H1 (cell line): ENCODE measurements around the gene ZNRF2. TPM values are rescaled to one million over a fixed set of nuclear protein-coding genes. Genes with fewer than 3 reads are reported as not detected.

Experiments used
- CTCF ChIA-PET: fragments of 300-600 bp; sonication (Branson Sonifier 250); formaldehyde crosslinking; loops from one replicate; lab custom pipeline; 2021; ENCODE audit not compliant: partially characterized antibody; lab: Charles Lee
- POLR2A ChIA-PET: fragments of 300-600 bp; sonication (Branson Sonifier 250); formaldehyde crosslinking; loops from one replicate; lab custom pipeline; 2021; ENCODE audit warnings: inconsistent platforms; ENCODE audit not compliant: partially characterized antibody; lab: Charles Lee
- DNase-seq, 2 experiments: peaks; one replicate each; pipeline versions ENCODE4 v3.0.0 to v3.0.0-alpha.2; 2010 to 2022; ENCODE audit warnings: low spot score in 2 of 2, low read depth in 1 of 2, mixed read lengths in 1 of 2
- FAIRE-seq: peaks from 2 replicates; lab custom pipeline; 2011; peaks lifted over from hg19 to GRCh38; lab: Jason Lieb, UNC
- H2AFZ ChIP-seq: 2 replicates; pipeline ENCODE4 v1.8.1; 2012; ENCODE audit warnings: low read length, inconsistent platforms
- H2AK5ac ChIP-seq: 2 replicates; pipeline ENCODE4 v1.6.1; 2013; ENCODE audit warnings: low read depth, low read length
- H2BK120ac ChIP-seq: replicated peaks from 2 replicates; pipeline ENCODE3; 2013; ENCODE audit warnings: low read depth, low read length, inconsistent platforms
- H2BK12ac ChIP-seq: 2 replicates; pipeline ENCODE4 v1.6.1; 2013; ENCODE audit warnings: low read depth, low read length
- H2BK15ac ChIP-seq: 2 replicates; pipeline ENCODE4 v1.6.1; 2013; ENCODE audit warnings: low read length
- H2BK20ac ChIP-seq: 2 replicates; pipeline ENCODE4 v1.6.1; 2013; ENCODE audit warnings: low read length
- H2BK5ac ChIP-seq: 2 replicates; pipeline ENCODE4 v1.6.1; 2013; ENCODE audit warnings: low read depth, low read length
- H3K14ac ChIP-seq: 2 replicates; pipeline ENCODE4 v1.6.1; 2013; ENCODE audit warnings: inconsistent platforms; ENCODE audit not compliant: insufficient read length
- H3K18ac ChIP-seq: 2 replicates; pipeline ENCODE4 v1.6.1; 2013; ENCODE audit warnings: low read length; ENCODE audit errors: extremely low read depth
- H3K23ac ChIP-seq: 2 replicates; pipeline ENCODE4 v1.6.1; 2013; ENCODE audit warnings: inconsistent platforms; ENCODE audit not compliant: insufficient read length
- H3K23me2 ChIP-seq: 2 replicates; pipeline ENCODE4 v1.6.1; 2013; ENCODE audit warnings: low read depth, low read length
- H3K27ac ChIP-seq: 2 replicates; pipeline ENCODE4 v1.6.1; 2011; ENCODE audit warnings: low read depth, low read length, inconsistent platforms
- H3K27me3 ChIP-seq, 4 experiments: replicated peaks in 1 of 4; 1 replicate in 1 of 4; 2 replicates in 3 of 4; pipeline versions ENCODE4 v1.6.1 to v1.8.1; 2011 to 2013; ENCODE audit warnings: low read length in 3 of 4, mild to moderate bottlenecking in 3 of 4, inconsistent platforms in 2 of 4, mixed read lengths in 2 of 4, moderate library complexity in 1 of 4; ENCODE audit not compliant: control insufficient read depth in 3 of 4, insufficient read depth in 3 of 4; ENCODE audit errors: extremely low read depth in 1 of 4
- H3K36me3 ChIP-seq, 4 experiments: 2 replicates each; pipeline versions ENCODE4 v1.6.1 to v1.8.1; 2011 to 2013; ENCODE audit warnings: mild to moderate bottlenecking in 4 of 4, low read length in 3 of 4, moderate library complexity in 2 of 4, control low read depth in 1 of 4, inconsistent platforms in 1 of 4; ENCODE audit not compliant: insufficient read depth in 4 of 4, control insufficient read depth in 2 of 4
- H3K4ac ChIP-seq: replicated peaks from 2 replicates; pipeline ENCODE3; 2013; ENCODE audit warnings: low read length, low read depth, mixed read lengths, inconsistent platforms; ENCODE audit not compliant: insufficient read length
- H3K4me1 ChIP-seq, 4 experiments: replicated peaks in 1 of 4; 1 replicate in 1 of 4; 2 replicates in 3 of 4; pipeline versions ENCODE4 v1.6.1 to v1.8.1; 2011 to 2013; ENCODE audit warnings: low read length in 3 of 4, inconsistent platforms in 2 of 4, mixed read lengths in 1 of 4; ENCODE audit not compliant: insufficient read depth in 4 of 4, control insufficient read depth in 3 of 4
- H3K4me2 ChIP-seq, 2 experiments: 2 replicates each; pipeline versions ENCODE4 v1.6.1 to v1.8.1; 2011 to 2013; ENCODE audit warnings: low read depth in 2 of 2, low read length in 2 of 2, control low read depth in 1 of 2, inconsistent platforms in 1 of 2, mild to moderate bottlenecking in 1 of 2; ENCODE audit not compliant: insufficient read depth in 1 of 2
- H3K4me3 ChIP-seq, 4 experiments: fragments of 200-600, 300-600 bp in 1 of 4; sonication (generic), shearing (Covaris generic), sonication (Bioruptor Twin) in 1 of 4; 2 replicates each; pipeline versions ENCODE4 v1.5.1 to v1.8.1; 2011 to 2016; ENCODE audit warnings: low read length in 4 of 4, low read depth in 3 of 4, control low read depth in 2 of 4, inconsistent platforms in 2 of 4, mild to moderate bottlenecking in 2 of 4, mixed read lengths in 1 of 4, moderate library complexity in 1 of 4; ENCODE audit not compliant: insufficient read depth in 2 of 4; ENCODE audit errors: extremely low read depth in 1 of 4
- H3K56ac ChIP-seq: replicated peaks from 2 replicates; pipeline ENCODE3; 2013; ENCODE audit warnings: low read depth, mild to moderate bottlenecking, mixed read lengths, low read length, inconsistent platforms; ENCODE audit not compliant: insufficient read length
- H3K79me1 ChIP-seq: 2 replicates; pipeline ENCODE4 v1.6.1; 2013; ENCODE audit warnings: low read depth, low read length, control low read depth
- H3K79me2 ChIP-seq, 2 experiments: 2 replicates each; pipeline versions ENCODE4 v1.6.1 to v1.8.1; 2012 to 2013; ENCODE audit warnings: low read length in 2 of 2, mild to moderate bottlenecking in 2 of 2, inconsistent platforms in 1 of 2; ENCODE audit not compliant: insufficient read depth in 2 of 2, control insufficient read depth in 1 of 2
- H3K9ac ChIP-seq, 4 experiments: replicated peaks in 1 of 4; 1 replicate in 1 of 4; 2 replicates in 3 of 4; pipeline versions ENCODE4 v1.6.1 to v1.8.1; 2011 to 2013; ENCODE audit warnings: low read depth in 3 of 4, low read length in 3 of 4, control low read depth in 2 of 4, mild to moderate bottlenecking in 2 of 4, moderate library complexity in 2 of 4, inconsistent platforms in 1 of 4; ENCODE audit errors: extremely low read depth in 1 of 4
- H3K9me3 ChIP-seq, 2 experiments: 2 replicates each; pipeline versions ENCODE4 v1.6.1 to v1.8.1; 2012 to 2013; ENCODE audit warnings: mild to moderate bottlenecking in 2 of 2, moderate library complexity in 2 of 2, control low read depth in 1 of 2, inconsistent platforms in 1 of 2, low read depth in 1 of 2, low read length in 1 of 2, mixed read lengths in 1 of 2; ENCODE audit not compliant: insufficient read depth in 2 of 2
- H4K20me1 ChIP-seq, 2 experiments: replicated peaks in 1 of 2; 2 replicates each; pipeline versions ENCODE3 to v1.8.1; 2011 to 2013; ENCODE audit warnings: inconsistent platforms in 2 of 2, low read length in 2 of 2, mild to moderate bottlenecking in 1 of 2; ENCODE audit not compliant: insufficient read depth in 2 of 2, control insufficient read depth in 1 of 2
- H4K5ac ChIP-seq: 2 replicates; pipeline ENCODE4 v1.6.1; 2013; ENCODE audit warnings: low read length, low read depth, mixed read lengths, inconsistent platforms; ENCODE audit not compliant: insufficient read length
- H4K8ac ChIP-seq: 2 replicates; pipeline ENCODE4 v1.8.0; 2013; ENCODE audit warnings: mild to moderate bottlenecking, moderate library complexity, low read length, inconsistent platforms; ENCODE audit not compliant: insufficient read depth; ENCODE audit errors: extremely low read depth
- H4K91ac ChIP-seq: replicated peaks from 2 replicates; pipeline ENCODE3; 2013; ENCODE audit warnings: low read length, mixed read lengths, inconsistent platforms; ENCODE audit not compliant: insufficient read length
- CEBPB ChIP-seq: IDR thresholded peaks from 2 replicates; pipeline ENCODE4 v1.6.1; 2012; ENCODE audit warnings: low read depth, low read length
- CHD1 ChIP-seq: IDR thresholded peaks from 2 replicates; pipeline ENCODE4 v1.6.1; 2012; ENCODE audit warnings: low read depth, low read length, improper control_type of control experiment
- POLR2A ChIP-seq, 2 experiments: IDR thresholded peaks; 1 replicate in 1 of 2; 2 replicates in 1 of 2; pipeline ENCODE4 v1.6.1; 2011; ENCODE audit warnings: low read depth in 2 of 2, low read length in 2 of 2, mild to moderate bottlenecking in 2 of 2; ENCODE audit errors: control extremely low read depth in 1 of 2
- SP1 ChIP-seq: IDR thresholded peaks from 2 replicates; pipeline ENCODE4 v1.6.1; 2011; ENCODE audit warnings: low read depth, low read length
- TAF1 ChIP-seq: IDR thresholded peaks from 2 replicates; pipeline ENCODE4 v1.6.1; 2011; ENCODE audit warnings: mild to moderate bottlenecking, low read depth, low read length
- TBP ChIP-seq: IDR thresholded peaks from 2 replicates; pipeline ENCODE4 v1.6.1; 2011; ENCODE audit warnings: low read depth, low read length, improper control_type of control experiment
- TCF12 ChIP-seq: IDR thresholded peaks from 2 replicates; pipeline ENCODE4 v1.6.1; 2011; ENCODE audit warnings: low read depth, mild to moderate bottlenecking, low read length
- WGBS, 2 experiments: shearing (Covaris generic) in 1 of 2; methylation state at CpG; one replicate each; pipeline versions ENCODE4 v1.1.6 to v1.1.7; 2013 to 2015; ENCODE audit warnings: low lambda C conversion rate in 2 of 2, mixed read lengths in 2 of 2, inconsistent platforms in 1 of 2, low coverage in 1 of 2, missing lambda C conversion rate in 1 of 2; ENCODE audit not compliant: insufficient replicate concordance in 2 of 2, insufficient coverage in 1 of 2, insufficient read length in 1 of 2; ENCODE audit errors: extremely low coverage in 1 of 2, missing lambda C conversion rate in 1 of 2; 5-methylcytosine and 5-hydroxymethylcytosine counted together
- polyA plus RNA-seq, 7 experiments: library from polyadenylated mRNA; depleted of rRNA in 3 of 7; stranded (reverse) in 5 of 7; unstranded in 2 of 7; fragments of >200 nt in 5 of 7; fragments of 200-250 nt in 2 of 7; gene quantifications; 1 replicate in 5 of 7; 2 replicates in 1 of 7; 4 replicates in 1 of 7; pipeline versions ENCODE4 v1.2.1 to v1.2.3, GENCODE V29; 2011 to 2013; ENCODE audit warnings: missing spikeins in 2 of 7, mixed read lengths in 2 of 7
- total RNA-seq: library from RNA; stranded (reverse); fragmentation: NEBNext Ultra II Directional; extraction: Animal tissue kit (Norgen Biotek cat#: 25700); gene quantifications from 2 replicates; pipeline ENCODE4 v1.2.1, GENCODE V29; 2021

The ZNRF2 gene
- total and polyA plus RNA-seq, 2 of the 8 experiments (the other 6 are each of a cell fraction or from before 2014, with no cell fraction given), result 2.9 to 16.2 TPM

DNA sequence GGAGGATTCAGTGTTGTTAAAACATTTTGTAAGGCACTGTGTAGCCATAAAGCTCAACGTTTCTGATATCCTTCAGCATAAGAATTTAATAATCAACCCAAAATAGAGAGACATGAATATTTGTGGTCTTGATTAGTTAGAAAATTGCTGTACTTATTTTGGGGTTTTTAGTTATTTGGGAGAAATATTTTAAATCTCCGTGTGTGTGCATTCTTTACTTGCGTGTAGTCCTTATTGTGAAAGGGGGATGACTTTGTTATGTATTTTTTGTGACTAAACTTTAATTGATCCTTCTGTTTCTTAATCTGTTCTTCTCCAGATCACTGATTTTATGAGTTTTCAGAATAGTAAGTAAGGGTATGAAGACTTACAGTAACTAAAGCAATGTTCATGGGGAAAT lies 81.2 kb downstream of the ZNRF2 start:
- Histone ChIP-seq H3K27ac (no peak overlapping the region), H2BK120ac (no peak overlapping the region), H3K14ac (no peak overlapping the region), H4K5ac (no peak overlapping the region), H2BK15ac (no peak overlapping the region), H3K4me3 (no peak overlapping the region), H3K79me1 (no peaks in the 10 kb centered on the region), H2AFZ (no peak overlapping the region), H2BK12ac (no peak overlapping the region), H2BK20ac (no peak overlapping the region), H3K23ac (no peak overlapping the region), H3K27me3 (no peaks in the 10 kb centered on the region), H2BK5ac (no peak overlapping the region)
- DNase-seq (no peak), FAIRE-seq (no peak)
- WGBS, 2 experiments, result 86% methylated on average over 3 of the region's 3 CpGs; no CpG with 5 or more reads in 1 of the 2 experiments
- CTCF ChIA-PET, result no interaction called here
- TF ChIP-seq CEBPB (no peak), CHD1 (no peak), SP1 (no peak), TAF1 (no peak), POLR2A (IDR thresholded peaks at IDR 0.05; ENCODE audit: control extremely low read depth in 1 of 2, low read depth in 2 of 2, low read length in 2 of 2) (no peak), TCF12 (no peak), TBP (no peak)
- TF ChIP-seq, all 59 proteins: peak for 0
- POLR2A ChIA-PET, result interaction anchor here (0.6 kb wide), 1 partner anchor 45 kb away, joined by 4 read pairs; no protein-coding TSS in a partner anchor
- H3K18ac ChIP-seq, result no peak overlapping the region
- no peaks in the 10 kb centered on the region for H4K20me1 ChIP-seq
- no peak overlapping the region for H3K4ac ChIP-seq
- no peak overlapping the region for H3K4me2 ChIP-seq
- H3K79me2 ChIP-seq, result no peaks in the 10 kb centered on the region
- no peaks in the 10 kb centered on the region for H3K9me3 ChIP-seq
- H3K56ac ChIP-seq, result no peak overlapping the region
- H3K9ac ChIP-seq, result no peak overlapping the region
- H2AK5ac ChIP-seq, result no peak overlapping the region
- H4K8ac ChIP-seq, result no peak overlapping the region
- H3K4me1 ChIP-seq, result no peaks in the 10 kb centered on the region
- no peak overlapping the region for H4K91ac ChIP-seq
- H3K23me2 ChIP-seq, result no peaks in the 10 kb centered on the region
- no peaks in the 10 kb centered on the region for H3K36me3 ChIP-seq
